ENCODE data around the gene ATRNL1.

ATRNL1 gene

GRCh38 chr10:115059301-115059898 is 33.8 kb upstream of the ATRNL1 start:
- no peak for ATAC-seq (replicated peaks; ENCODE audit: extremely low read depth, poor library complexity, severe bottlenecking)
- H3K36me3 Mint-ChIP-seq (ENCODE audit: insufficient read depth) = no peaks in the 10 kb centered on the region
- H3K4me3 Mint-ChIP-seq = no peak overlapping the region

GRCh38 chr10:115063701-115064658 is 29.2 kb upstream of the ATRNL1 start:
- Mint-ChIP-seq H3K9me3 (no peaks in the 10 kb centered on the region), H3K4me1 (no peaks in the 10 kb centered on the region), H3K4me3 (no peak overlapping the region), H3K27me3 (peaks cover 75% of the 10 kb centered on the region), H3K27ac (ENCODE audit: low read depth) (no peak overlapping the region), H3K36me3 (ENCODE audit: insufficient read depth) (no peaks in the 10 kb centered on the region)
- DNase-seq (ENCODE audit: low spot score in 2 of 2) = no peak
- no peak for ATAC-seq (replicated peaks; ENCODE audit: extremely low read depth, poor library complexity, severe bottlenecking)

More at GRCh38 chr10:115059301-115059898, 33.8 kb upstream of the ATRNL1 start:
- Mint-ChIP-seq H3K4me1 (no peaks in the 10 kb centered on the region), H3K27ac (ENCODE audit: low read depth) (no peak overlapping the region), H3K9me3 (no peaks in the 10 kb centered on the region), H3K27me3 (peaks cover 54% of the 10 kb centered on the region)
- DNase-seq (ENCODE audit: low spot score in 2 of 2) = no peak

- Mint-ChIP-seq H3K27ac (ENCODE audit: low read depth) (no peak overlapping the region), H3K4me3 (no peak overlapping the region), H3K27me3 (peaks cover 63% of the 10 kb centered on the region), H3K36me3 (ENCODE audit: insufficient read depth) (no peaks in the 10 kb centered on the region), H3K9me3 (no peaks in the 10 kb centered on the region), H3K4me1 (no peaks in the 10 kb centered on the region)
- ATAC-seq (replicated peaks; ENCODE audit: extremely low read depth, poor library complexity, severe bottlenecking) (no peak), DNase-seq (ENCODE audit: low spot score in 2 of 2) (no peak)
Measured at GRCh38 chr10:115065801-115066200, 27.4 kb upstream of the ATRNL1 start.

DNA sequence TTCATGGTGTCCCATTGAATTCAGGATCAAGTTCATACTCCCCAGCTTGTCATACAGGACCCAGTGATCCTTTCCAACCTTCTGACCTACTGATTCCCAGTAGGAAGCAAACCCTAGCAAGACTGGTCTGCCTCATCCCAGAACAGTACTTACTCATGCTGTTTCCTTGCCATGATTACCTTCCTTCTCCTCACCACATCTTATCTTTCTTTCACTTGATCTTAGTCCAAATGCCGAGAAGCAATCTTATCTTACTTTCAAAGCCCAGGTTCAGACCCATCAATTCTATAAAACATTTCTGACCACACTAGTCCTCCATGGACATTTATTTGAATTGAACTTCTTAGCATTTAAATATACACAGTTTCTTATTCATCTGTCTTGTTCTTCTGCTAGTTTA is 26.6 kb upstream of the ATRNL1 start:
- no peak overlapping the region for H3K4me3 Mint-ChIP-seq
- DNase-seq (ENCODE audit: low spot score in 2 of 2) (no peak), ATAC-seq (replicated peaks; ENCODE audit: extremely low read depth, poor library complexity, severe bottlenecking) (no peak)
- H3K27ac Mint-ChIP-seq (ENCODE audit: low read depth) = no peak overlapping the region
- peaks cover 56% of the 10 kb centered on the region for H3K27me3 Mint-ChIP-seq
- H3K4me1 Mint-ChIP-seq = no peaks in the 10 kb centered on the region
- H3K9me3 Mint-ChIP-seq = no peaks in the 10 kb centered on the region
- no peaks in the 10 kb centered on the region for H3K36me3 Mint-ChIP-seq (ENCODE audit: insufficient read depth)

DNA sequence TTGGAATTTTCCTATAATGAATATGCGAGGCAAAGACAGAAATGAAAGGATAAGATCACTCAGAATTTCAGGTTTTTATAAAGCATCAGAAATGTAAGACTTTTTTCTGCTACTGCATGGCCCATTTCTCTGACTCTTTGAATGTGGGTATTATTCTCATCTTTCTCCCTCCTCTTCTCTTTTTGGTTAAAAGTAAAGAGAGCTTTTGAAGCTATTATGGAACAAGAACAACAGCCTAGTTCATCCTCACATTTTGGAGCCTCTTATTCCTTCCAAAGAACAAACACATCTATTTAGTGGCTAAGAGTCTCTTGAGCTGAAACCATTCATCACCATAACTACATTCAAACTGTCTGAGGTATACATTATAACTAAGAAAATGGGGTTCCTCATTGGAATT is 19.4 kb upstream of the ATRNL1 start:
- DNase-seq (ENCODE audit: low spot score in 2 of 2) (no peak), ATAC-seq (replicated peaks; ENCODE audit: extremely low read depth, poor library complexity, severe bottlenecking) (no peak)
- Mint-ChIP-seq H3K36me3 (ENCODE audit: insufficient read depth) (no peaks in the 10 kb centered on the region), H3K27ac (ENCODE audit: low read depth) (no peak overlapping the region), H3K4me3 (no peak overlapping the region), H3K9me3 (no peaks in the 10 kb centered on the region), H3K4me1 (no peaks in the 10 kb centered on the region), H3K27me3 (peaks cover 47% of the 10 kb centered on the region)

DNA sequence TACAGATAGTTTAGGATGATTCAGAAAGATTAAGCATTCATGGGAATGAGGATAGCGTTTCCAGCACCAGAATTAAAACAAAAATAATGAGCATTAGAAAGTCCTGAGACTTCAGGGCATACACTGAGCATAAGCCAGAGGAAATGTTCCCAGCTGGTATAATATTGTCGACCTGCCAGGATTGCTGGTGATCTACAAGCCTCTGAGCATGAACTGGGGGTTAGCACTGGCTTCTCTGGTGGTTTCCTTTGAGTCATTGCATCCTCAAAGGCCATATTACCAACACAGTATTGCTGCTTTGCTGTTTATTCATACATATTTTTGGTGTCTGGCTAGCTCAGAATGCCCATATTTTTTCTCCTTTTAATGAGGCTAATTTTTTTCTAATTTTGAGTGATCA is 10.7 kb upstream of the ATRNL1 start:
- no peaks in the 10 kb centered on the region for H3K4me1 Mint-ChIP-seq
- no peak for DNase-seq (ENCODE audit: low spot score in 2 of 2)
- peaks cover 8% of the 10 kb centered on the region for H3K9me3 Mint-ChIP-seq

DNA sequence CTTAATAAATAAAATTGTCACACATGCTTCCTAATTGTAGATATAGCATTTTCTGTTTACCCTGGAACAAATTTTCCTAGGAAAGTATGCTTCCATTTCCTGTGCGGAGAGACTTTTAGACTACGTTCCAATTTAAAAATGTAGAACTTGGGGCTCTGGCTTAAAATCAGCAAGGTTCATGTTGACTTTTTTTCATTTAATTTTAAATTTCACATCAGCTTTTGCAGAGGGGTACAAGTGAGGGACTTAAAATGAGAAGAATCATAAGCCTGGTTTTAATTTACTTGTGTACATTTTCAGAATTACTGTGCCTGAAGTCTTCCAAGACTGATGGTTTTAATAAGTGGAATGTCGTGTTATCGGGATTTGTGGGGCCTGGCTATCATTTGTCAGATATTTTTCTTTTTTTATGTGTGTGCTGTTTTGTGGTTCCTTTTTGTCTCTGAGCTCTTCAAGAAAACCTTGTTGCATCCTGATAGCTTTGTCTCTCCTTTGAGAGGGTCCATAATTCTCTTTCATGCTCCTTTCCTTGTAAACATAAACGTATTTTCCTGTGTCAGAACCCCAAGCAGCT is 8.8 kb upstream of the ATRNL1 start:
- DNase-seq (ENCODE audit: low spot score in 2 of 2) = no peak
- Mint-ChIP-seq H3K27me3 (peaks cover 45% of the 10 kb centered on the region), H3K4me3 (no peak overlapping the region), H3K27ac (ENCODE audit: low read depth) (no peak overlapping the region), H3K9me3 (peaks cover 5% of the 10 kb centered on the region), H3K4me1 (no peaks in the 10 kb centered on the region), H3K36me3 (ENCODE audit: insufficient read depth) (no peaks in the 10 kb centered on the region)
- no peak for ATAC-seq (replicated peaks; ENCODE audit: extremely low read depth, poor library complexity, severe bottlenecking)

More for the DNA sequence above, 10.7 kb upstream of the ATRNL1 start:
- Mint-ChIP-seq H3K27me3 (peaks cover 51% of the 10 kb centered on the region), H3K36me3 (ENCODE audit: insufficient read depth) (no peaks in the 10 kb centered on the region), H3K4me3 (no peak overlapping the region), H3K27ac (ENCODE audit: low read depth) (no peak overlapping the region)
- ATAC-seq (replicated peaks; ENCODE audit: extremely low read depth, poor library complexity, severe bottlenecking) = no peak

GRCh38 chr10:115091161-115091560 is 2.0 kb upstream of the ATRNL1 start:
- H3K4me3 Mint-ChIP-seq = no peak overlapping the region
- H3K9me3 Mint-ChIP-seq = no peaks in the 10 kb centered on the region
- H3K27ac Mint-ChIP-seq (ENCODE audit: low read depth) = no peak overlapping the region
- H3K27me3 Mint-ChIP-seq = peaks cover 76% of the 10 kb centered on the region
- peaks cover 7% of the 10 kb centered on the region for H3K4me1 Mint-ChIP-seq
- H3K36me3 Mint-ChIP-seq (ENCODE audit: insufficient read depth) = peaks cover 2% of the 10 kb centered on the region
- DNase-seq (ENCODE audit: low spot score in 2 of 2) = no peak
- no peak for ATAC-seq (replicated peaks; ENCODE audit: extremely low read depth, poor library complexity, severe bottlenecking)

DNA sequence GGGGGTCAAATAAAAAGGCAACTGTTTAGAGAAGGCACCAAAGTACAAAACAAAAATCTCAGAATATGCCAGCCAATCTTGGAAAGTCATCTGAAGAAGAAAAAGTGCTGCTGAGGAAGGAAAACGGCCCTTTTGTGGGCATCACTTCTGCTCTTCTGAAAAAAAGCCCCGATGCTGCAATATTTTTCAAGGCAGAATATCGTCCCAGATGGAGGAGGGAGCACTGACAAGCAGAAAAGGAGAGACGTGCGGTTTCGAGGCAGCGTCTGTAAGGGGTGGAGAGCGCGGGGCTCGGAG is 959 bp upstream of the ATRNL1 start:
- ATAC-seq (replicated peaks; ENCODE audit: extremely low read depth, poor library complexity, severe bottlenecking) (no peak), DNase-seq (ENCODE audit: low spot score in 2 of 2) (no peak)
- H3K27ac Mint-ChIP-seq (ENCODE audit: low read depth) = no peak overlapping the region
- H3K36me3 Mint-ChIP-seq (ENCODE audit: insufficient read depth) = peaks cover 2% of the 10 kb centered on the region
- H3K4me3 Mint-ChIP-seq = peak overlapping the region; percentile 76
- peaks cover 78% of the 10 kb centered on the region for H3K27me3 Mint-ChIP-seq
- peaks cover 7% of the 10 kb centered on the region for H3K4me1 Mint-ChIP-seq
- H3K9me3 Mint-ChIP-seq = no peaks in the 10 kb centered on the region

DNA sequence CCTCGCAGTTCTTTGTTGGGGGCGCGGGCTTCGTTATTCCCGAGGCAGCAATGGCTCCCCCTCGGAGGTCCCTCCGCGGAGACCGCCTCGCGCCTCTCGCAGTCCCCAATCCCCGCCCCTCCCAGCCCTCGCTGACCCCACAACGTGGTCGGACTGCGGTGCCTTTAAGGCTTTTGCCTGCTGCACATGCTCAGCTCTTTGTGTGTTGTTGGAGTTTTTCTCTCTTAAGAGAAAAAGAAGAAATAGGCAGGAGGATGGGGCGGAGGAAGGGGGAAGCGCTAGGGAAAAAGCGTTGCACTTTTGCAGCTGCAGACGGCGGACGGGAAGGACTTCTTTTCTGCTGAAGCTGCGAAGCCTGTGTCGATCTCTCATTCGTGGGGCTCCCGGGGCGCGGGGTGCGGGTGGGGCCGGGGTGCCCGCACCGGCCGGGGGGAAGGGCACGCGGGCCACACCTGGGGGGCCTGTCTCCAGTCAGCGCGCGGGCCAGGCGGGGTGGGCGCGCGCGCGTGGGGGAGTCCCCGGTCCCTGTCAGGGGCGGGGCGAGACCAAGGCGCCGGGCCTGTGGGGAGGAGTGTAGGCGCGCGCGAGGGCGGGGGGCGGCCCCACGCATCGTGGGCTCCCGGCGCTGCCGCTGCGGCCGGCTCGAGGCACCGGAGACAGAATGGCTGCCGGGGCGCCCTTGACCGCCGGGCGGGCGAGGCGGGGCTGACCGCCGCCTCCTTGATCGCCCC is 445 bp upstream of the ATRNL1 start:
- Mint-ChIP-seq H3K36me3 (ENCODE audit: insufficient read depth) (peaks cover 2% of the 10 kb centered on the region), H3K27me3 (peaks cover 73% of the 10 kb centered on the region)
- DNase-seq (ENCODE audit: low spot score in 2 of 2) = no peak

DNA sequence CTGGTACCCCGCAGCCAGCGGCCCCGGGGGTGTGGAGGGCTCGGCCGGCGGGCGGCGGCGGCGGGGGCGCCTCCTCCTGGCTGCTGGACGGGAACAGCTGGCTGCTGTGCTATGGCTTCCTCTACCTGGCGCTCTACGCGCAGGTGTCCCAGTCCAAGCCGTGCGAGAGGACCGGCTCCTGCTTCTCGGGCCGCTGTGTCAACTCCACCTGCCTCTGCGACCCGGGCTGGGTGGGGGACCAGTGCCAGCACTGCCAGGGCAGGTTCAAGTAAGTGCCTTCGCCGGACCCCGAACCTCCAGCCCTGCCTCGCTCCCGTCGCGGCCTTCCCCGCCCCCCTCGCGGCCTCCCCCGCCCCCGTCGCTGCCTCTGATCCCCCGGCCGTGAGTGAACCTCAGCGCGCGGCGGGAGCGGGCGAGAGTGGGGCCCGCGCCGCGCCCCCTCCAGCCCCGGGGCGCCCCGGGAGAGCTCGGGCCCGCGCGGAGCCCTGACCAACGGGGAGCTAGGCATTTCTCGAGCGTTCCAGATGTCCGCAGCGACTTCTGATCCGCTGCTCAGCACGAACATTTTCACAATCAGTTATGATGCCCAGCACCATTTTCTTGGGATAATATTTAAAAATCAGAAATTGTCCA is 727 bp downstream of the ATRNL1 start:
- Mint-ChIP-seq H3K4me1 (peaks cover 7% of the 10 kb centered on the region), H3K27me3 (peaks cover 68% of the 10 kb centered on the region), H3K27ac (ENCODE audit: low read depth) (no peak overlapping the region), H3K36me3 (ENCODE audit: insufficient read depth) (peaks cover 2% of the 10 kb centered on the region), H3K4me3 (peak overlapping the region; percentile 60), H3K9me3 (no peaks in the 10 kb centered on the region)
- ATAC-seq (replicated peaks; ENCODE audit: extremely low read depth, poor library complexity, severe bottlenecking) (peak; percentile 16), DNase-seq (ENCODE audit: low spot score in 2 of 2) (no peak)

More for the DNA sequence above, 445 bp upstream of the ATRNL1 start:
- Mint-ChIP-seq H3K27ac (ENCODE audit: low read depth) (no peak overlapping the region), H3K9me3 (no peaks in the 10 kb centered on the region), H3K4me3 (peak overlapping the region; percentile 76), H3K4me1 (peaks cover 7% of the 10 kb centered on the region)
- peak; percentile 55 for ATAC-seq (replicated peaks; ENCODE audit: extremely low read depth, poor library complexity, severe bottlenecking)

Measured in central memory CD8-positive, alpha-beta T cell (primary cell).